GM19025 (cell line): ENCODE data around the gene SEPTIN1.
"Not testable (repeated sequence)": the region's sequence is repeated elsewhere in the genome, so short reads cannot be mapped to it uniquely, and the experiment has no call there.

Experiments
- ATAC-seq: cut with Tn5 transposase; IDR thresholded peaks from one replicate; pipeline ENCODE4 v1.9.1; 2021; ENCODE audit warnings: mild to moderate bottlenecking, low read depth, moderate library complexity; ENCODE audit not compliant: unreplicated experiment

SEPTIN1 gene

DNA sequence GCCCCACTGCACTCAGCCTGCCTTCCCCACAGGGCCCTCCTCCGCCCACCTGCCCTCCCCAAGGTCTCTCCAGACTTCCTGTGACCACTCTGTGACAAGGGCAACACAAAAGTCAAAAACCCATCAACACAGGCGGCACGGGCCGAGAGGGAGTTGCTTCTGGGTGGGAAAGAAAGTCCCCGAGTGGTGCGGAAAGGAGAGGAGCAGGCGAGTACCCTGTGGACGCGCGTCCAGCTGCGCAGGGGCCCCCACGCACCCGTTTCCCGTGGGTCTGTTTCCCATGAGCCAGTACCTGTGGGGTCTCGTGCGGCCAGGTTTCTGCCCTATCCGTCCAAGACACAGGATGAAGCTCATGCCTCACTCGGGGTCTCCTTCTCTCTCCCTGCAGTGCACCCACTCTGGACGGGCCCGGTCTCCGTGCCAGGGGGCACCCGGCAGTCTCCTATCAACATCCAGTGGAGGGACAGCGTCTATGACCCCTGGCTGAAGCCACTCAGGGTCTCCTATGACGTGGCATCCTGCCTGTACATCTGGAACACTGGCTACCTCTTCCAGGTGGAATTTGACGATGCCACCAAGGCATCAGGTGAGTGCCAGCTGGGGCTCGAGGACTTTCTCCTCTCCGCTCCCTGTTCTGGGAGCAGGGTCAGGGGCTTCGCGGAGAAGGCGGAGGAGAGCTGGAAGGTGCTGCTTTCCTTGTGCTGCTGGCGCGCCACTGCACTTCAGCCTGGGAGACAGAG lies 39.4 kb downstream of the SEPTIN1 start:
- ATAC-seq: no peak

DNA sequence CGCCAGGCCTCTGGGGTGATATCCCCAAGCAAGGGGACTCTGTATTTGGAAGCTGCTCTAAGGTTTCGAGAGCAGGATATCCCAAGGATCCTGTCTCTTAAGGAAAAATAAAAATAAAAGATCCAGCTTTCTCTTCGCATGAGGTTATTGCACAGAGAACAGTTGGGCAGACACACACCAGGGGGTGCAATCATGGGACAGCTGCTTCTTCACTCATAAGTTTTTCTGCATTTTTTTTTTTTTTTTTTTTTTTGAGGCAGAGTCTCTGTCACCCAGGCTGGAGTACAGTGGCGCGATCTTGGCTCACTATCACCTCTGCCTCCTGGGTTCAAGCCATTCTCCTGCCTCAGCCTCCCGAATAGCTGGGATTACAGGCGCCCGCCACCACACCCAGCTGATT lies 40.4 kb downstream of the SEPTIN1 start:
- not testable (repeated sequence) for ATAC-seq

DNA sequence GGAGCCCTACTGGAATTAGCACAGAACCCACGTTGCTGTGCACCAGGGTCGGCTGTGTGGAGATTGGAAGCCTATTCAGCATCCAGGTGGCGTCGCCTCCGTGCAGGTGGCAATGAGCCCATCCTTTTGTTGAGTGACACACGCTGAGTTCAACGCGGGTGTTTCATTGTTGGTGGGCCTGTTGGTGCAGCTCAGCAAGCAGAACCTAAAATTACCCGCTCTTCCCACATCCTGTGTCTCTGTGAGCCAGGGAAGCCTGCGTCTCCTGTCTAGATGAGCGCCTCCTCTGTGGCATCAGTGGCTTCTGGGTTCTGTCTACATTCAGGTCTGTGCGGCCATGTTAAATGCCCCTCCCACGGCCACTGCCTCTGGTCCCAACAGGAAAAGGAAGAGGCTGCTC lies 41.7 kb downstream of the SEPTIN1 start:
- no peak for ATAC-seq

DNA sequence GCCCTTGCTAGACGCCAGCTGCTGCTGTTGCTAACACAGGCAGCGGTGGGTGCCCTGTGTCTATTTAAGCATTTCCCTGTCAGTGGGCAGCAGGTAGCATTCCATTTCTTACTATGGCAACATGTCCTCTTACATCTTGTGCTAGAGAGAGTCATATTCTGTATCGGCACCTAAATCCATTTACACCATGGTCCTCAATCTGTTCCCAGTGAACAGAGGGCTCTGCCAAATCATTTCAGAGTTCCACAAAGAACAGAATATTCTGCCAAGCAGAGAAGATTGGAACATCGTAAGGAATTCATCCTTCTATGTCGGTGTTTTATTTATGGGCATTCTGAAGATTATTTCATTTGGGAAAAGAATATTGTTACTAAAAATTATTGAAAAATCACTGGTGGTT lies 43.6 kb downstream of the SEPTIN1 start:
- ATAC-seq: not testable (repeated sequence)

DNA sequence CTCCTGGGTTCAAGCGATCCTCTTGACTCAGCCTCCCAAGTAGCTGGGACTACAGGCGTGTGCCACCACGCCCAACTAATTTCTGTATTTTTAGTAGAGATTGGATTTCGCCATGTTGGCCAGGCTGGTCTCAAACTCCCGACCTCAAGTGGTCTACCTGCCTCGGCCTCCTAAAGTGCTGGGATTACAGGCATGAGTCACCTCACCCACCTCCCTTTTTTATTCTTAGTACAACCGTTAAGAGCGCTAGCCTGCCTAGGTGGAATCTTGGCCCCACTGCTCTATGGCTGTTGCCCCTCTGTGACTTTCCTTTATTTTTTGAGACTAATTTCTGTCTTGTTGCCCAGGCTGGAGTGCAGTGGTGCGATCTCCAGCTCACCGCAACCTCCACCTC lies 44.4 kb downstream of the SEPTIN1 start:
- not testable (repeated sequence) for ATAC-seq

DNA sequence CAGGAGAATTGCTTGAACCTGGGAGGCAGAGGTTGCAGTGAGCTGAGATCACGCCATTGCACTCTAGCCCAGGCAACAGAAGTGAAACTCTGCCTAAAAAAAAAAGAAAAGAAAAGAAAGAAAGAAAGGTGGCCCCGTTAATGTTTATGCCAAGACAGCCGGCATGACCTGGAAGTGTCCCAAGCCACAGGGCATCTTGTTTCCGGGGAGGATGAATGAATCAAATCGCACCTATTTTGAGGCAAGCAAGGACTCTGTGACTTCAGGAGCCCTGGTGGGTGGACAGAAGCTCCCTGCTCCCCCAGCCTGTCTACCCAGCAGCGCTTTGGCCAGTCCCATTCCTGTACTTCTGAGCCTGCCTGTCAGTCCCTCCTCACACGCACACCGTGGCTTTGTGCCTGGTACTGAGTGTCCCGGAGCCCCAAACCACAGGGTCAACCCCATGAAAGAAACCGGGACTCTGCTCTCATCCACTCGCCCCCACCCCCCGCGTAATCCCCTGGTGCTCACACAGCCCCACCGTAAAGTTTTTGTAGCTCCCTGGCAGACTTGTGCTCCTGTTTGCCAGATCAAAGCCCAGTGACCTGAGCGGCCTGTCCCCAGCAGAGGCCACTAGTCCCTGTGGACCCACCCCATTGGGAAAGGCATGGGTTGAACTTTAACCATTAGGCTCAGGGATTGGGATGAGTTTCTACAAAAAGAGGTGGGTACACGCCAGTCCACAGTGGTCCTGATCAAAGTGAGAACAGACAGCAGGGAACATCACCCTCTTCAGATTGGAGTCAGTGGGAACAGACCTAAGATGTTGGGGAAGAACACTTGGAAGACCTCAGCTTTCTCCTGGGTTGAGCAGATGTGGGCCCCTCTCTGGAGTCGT lies 46.5 kb downstream of the SEPTIN1 start:
- peak; percentile 1 for ATAC-seq

DNA sequence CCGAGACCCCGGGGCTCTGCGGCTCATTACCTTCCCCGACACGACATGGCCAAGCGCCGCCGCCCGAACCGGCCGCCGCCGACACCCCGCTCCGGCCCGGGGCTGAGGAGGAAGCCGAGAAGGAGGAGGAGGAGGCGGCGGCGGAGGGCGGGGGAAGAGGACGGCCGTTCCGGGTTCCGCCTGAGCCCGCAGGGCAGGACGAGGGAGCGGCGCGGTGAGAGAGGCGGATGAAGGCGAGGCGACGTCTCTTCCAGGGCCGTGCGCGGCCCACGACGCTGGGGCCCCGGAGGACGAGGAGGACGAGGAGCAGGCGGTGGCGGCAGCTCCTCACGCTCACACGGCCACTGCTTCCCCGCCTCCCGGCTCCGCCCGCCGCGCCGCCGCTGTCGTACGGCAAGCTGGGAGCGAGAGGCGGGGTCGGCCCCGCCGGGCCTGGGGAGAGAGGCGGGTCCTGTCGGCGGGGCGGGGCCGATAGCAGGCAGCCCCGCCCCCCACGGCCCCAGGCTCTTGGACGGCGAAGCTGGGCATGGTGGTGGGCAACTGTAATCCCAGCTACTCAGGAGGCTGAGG lies 47.2 kb downstream of the SEPTIN1 start:
- ATAC-seq: peak; percentile 58

DNA sequence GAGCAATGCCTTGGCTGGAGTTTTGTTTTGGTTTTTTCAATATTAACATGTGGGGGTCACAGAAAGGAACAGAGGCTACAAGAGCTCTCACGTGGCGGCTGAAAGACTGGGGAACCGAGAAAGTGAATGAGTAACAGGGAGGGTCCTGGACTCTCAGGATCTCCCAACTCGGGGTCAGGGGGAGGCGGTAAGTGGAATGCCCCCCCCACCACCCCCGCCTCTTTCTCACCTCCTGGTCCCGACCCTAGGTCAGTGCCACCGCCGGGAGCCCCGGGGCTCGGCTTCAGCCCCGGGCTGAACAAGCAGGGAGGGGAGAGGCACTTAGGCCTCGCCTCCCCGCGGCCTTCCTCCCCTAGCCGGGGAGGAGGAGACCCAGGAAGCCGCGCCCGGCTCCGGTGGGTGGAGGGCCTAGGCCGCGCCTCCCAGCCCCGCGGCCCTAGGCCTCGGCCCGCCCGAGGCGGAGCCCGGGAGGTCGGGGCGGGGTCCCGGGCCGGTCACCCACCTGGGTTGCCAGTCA lies 47.8 kb downstream of the SEPTIN1 start:
- ATAC-seq: peak; percentile 89
